Hepatocyte (in vitro differentiated cells): ENCODE results near the gene CELSR1. TPM values are rescaled to one million over a fixed set of nuclear protein-coding genes. Genes with fewer than 3 reads are reported as not detected.

Source experiments
- DNase-seq: peaks from one replicate; pipeline ENCODE4 v3.0.0-alpha.2; 2016; ENCODE audit warnings: low spot score
- H2AFZ ChIP-seq: fragments of 200-600 bp; sonication (generic); 2 replicates; pipeline ENCODE4 v1.6.0; 2016; ENCODE audit warnings: antibody characterized with exemption, mild to moderate bottlenecking
- H3K27ac ChIP-seq: fragments of 200-600 bp; sonication (generic); 2 replicates; pipeline ENCODE4 v1.5.1; 2016; ENCODE audit warnings: mild to moderate bottlenecking
- H3K27me3 ChIP-seq: fragments of 200-600 bp; sonication (generic); 2 replicates; pipeline ENCODE4 v1.6.1; 2016
- H3K36me3 ChIP-seq: fragments of 200-600 bp; sonication (generic); replicated peaks from 2 replicates; pipeline ENCODE4 v1.5.1; 2016; ENCODE audit warnings: low read depth; ENCODE audit not compliant: insufficient read depth
- H3K4me1 ChIP-seq: fragments of 200-600 bp; sonication (generic); 2 replicates; pipeline ENCODE4 v1.5.1; 2016; ENCODE audit warnings: mild to moderate bottlenecking, moderate library complexity; ENCODE audit not compliant: insufficient read depth
- H3K4me2 ChIP-seq: fragments of 200-600 bp; sonication (generic); 2 replicates; pipeline ENCODE4 v1.6.0; 2016
- H3K4me3 ChIP-seq: fragments of 200-600 bp; sonication (generic); 2 replicates; pipeline ENCODE4 v1.5.1; 2016; ENCODE audit warnings: mild to moderate bottlenecking
- H3K79me2 ChIP-seq: fragments of 200-600 bp; sonication (generic); 2 replicates; pipeline ENCODE4 v1.6.0; 2017; ENCODE audit warnings: mild to moderate bottlenecking
- H3K9me2 ChIP-seq: fragments of 200-600 bp; sonication (generic); replicated peaks from 2 replicates; pipeline ENCODE4 v1.6.0; 2017; ENCODE audit warnings: mild to moderate bottlenecking; ENCODE audit not compliant: insufficient read depth
- H3K9me3 ChIP-seq: fragments of 200-600 bp; sonication (generic); 2 replicates; pipeline ENCODE4 v1.5.1; 2016; ENCODE audit warnings: low read depth, mild to moderate bottlenecking
- H4K20me1 ChIP-seq: fragments of 200-600 bp; sonication (generic); 2 replicates; pipeline ENCODE4 v1.6.0; 2016; ENCODE audit warnings: mild to moderate bottlenecking; ENCODE audit not compliant: insufficient read depth, poor library complexity, severe bottlenecking
- CTCF ChIP-seq: fragments of 200-600 bp; sonication (generic); IDR thresholded peaks from 2 replicates; pipeline ENCODE4 v1.5.1; 2016; ENCODE audit warnings: antibody characterized with exemption, mild to moderate bottlenecking; ENCODE audit not compliant: poor library complexity
- EZH2 ChIP-seq: fragments of 200-600 bp; sonication (generic); IDR thresholded peaks from 2 replicates; pipeline ENCODE4 v1.6.1; 2016; ENCODE audit warnings: antibody characterized with exemption, mild to moderate bottlenecking, borderline replicate concordance
- EZH2phosphoT487 ChIP-seq: fragments of 200-600 bp; sonication (generic); IDR thresholded peaks from one replicate; pipeline ENCODE4 v1.6.1; 2018; ENCODE audit warnings: antibody characterized with exemption, mild to moderate bottlenecking, low read depth, moderate library complexity; ENCODE audit not compliant: unreplicated experiment, severe bottlenecking
- WGBS: methylation state at CpG from one replicate; pipeline ENCODE4 v1.1.6; 2016; ENCODE audit warnings: low lambda C conversion rate; ENCODE audit errors: missing lambda C conversion rate; 5-methylcytosine and 5-hydroxymethylcytosine counted together
- polyA plus RNA-seq: library from polyadenylated mRNA; unstranded; fragments of >200 nt; fragmentation: Nextera tagmentation; extraction: Ambion mirVana; gene quantifications from 2 replicates; pipeline ENCODE4 v1.2.1, GENCODE V29; 2016
- total RNA-seq: library from RNA; depleted of rRNA; stranded (reverse); fragments of >200 nt; gene quantifications from 2 replicates; pipeline ENCODE4 v1.2.3, GENCODE V29; 2014

Gene CELSR1
- total and polyA plus RNA-seq, 2 experiments from 2014 or later, result 3.0 to 8.7 TPM

DNA sequence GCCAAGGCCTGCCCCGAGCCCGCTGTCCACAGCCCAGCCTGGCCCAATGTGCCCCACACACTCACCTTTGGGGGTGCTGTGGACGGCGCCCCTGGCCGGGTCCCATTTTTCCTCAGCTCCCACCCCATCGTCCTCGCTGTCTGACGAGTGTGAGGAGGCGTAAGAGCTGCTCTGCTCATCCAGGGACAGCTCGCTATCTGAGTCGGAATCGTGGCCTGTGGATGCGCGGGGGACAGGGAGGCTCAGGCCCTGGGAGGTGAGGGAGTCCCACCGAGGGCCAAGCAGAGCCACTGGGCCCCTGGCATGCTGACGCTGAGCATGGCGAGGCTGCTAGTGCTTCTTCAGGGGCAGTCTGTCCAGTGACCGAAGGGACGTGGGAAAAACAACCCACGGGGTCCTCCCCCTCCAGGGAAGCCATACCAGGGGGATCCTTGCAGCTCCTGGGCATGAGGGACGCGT, 172.2 kb downstream of the CELSR1 start:
- Histone ChIP-seq H4K20me1 (no peaks in the 10 kb centered on the region), H3K9me3 (no peaks in the 10 kb centered on the region), H3K27me3 (no peaks in the 10 kb centered on the region), H3K79me2 (no peaks in the 10 kb centered on the region), H3K36me3 (no peaks in the 10 kb centered on the region), H3K4me1 (no peaks in the 10 kb centered on the region), H3K27ac (no peak overlapping the region), H3K4me2 (no peak overlapping the region), H3K4me3 (no peak overlapping the region), H2AFZ (no peak overlapping the region), H3K9me2 (no peaks in the 10 kb centered on the region)
- no peak for DNase-seq
- WGBS, result 94% methylated on average over 22 of the region's 22 CpGs
- no peak for TF ChIP-seq EZH2
- TF ChIP-seq CTCF, result no peak
- TF ChIP-seq EZH2phosphoT487, result no peak

GRCh38 chr22:46364341-46365165, 172.9 kb downstream of the CELSR1 start:
- Histone ChIP-seq H3K4me2 (no peak overlapping the region), H3K27me3 (no peaks in the 10 kb centered on the region), H3K4me1 (no peaks in the 10 kb centered on the region), H4K20me1 (no peaks in the 10 kb centered on the region), H2AFZ (no peak overlapping the region), H3K9me2 (no peaks in the 10 kb centered on the region), H3K4me3 (no peak overlapping the region), H3K79me2 (no peaks in the 10 kb centered on the region), H3K9me3 (no peaks in the 10 kb centered on the region), H3K36me3 (no peaks in the 10 kb centered on the region), H3K27ac (no peak overlapping the region)
- WGBS, result 90% methylated on average over 25 of the region's 26 CpGs
- TF ChIP-seq EZH2 (no peak), EZH2phosphoT487 (no peak), CTCF (no peak)
- no peak for DNase-seq

DNA sequence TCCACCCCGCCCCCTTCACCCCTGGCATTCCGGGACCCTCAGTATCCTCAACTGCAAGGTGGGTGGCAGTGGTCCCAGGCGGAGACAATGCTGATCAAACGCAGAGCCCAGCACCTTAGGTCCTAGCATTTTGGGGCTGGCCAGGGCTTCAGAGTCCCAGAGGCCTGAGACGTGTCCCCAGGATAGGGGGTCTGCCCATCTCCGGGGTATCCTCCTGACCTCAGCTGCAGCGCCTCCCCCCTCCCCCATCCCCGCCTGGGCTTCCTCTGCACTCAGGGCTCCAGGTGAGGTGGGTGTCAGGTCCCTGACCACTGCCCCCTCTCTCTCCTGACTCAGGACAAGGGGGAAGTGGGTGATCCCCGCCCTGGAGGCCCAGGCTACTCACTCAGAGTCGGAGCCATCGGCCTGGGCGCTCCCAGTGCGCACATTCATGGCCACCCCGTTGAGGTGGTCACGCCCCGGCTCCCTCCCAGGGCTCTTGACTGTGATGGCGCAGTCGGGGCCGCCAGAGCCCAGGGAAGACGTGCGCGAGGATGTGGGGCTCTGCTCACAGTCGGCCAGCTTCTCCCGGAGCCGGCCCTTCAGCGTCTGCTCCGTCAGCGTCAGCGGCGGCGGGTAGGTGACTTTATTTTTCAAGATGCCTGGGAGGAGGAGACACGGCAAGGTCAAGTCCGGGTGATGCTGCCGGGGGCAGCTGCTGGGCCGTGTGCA, 173.7 kb downstream of the CELSR1 start:
- no peaks in the 10 kb centered on the region for H3K36me3 ChIP-seq
- no peaks in the 10 kb centered on the region for H3K9me3 ChIP-seq
- no peaks in the 10 kb centered on the region for H3K79me2 ChIP-seq
- WGBS, result 97% methylated on average over 32 of the region's 35 CpGs
- H4K20me1 ChIP-seq, result no peaks in the 10 kb centered on the region
- H3K4me1 ChIP-seq, result no peaks in the 10 kb centered on the region
- no peaks in the 10 kb centered on the region for H3K9me2 ChIP-seq
- H3K27me3 ChIP-seq, result no peaks in the 10 kb centered on the region
- no peak overlapping the region for H2AFZ ChIP-seq
- H3K4me3 ChIP-seq, result no peak overlapping the region
- H3K27ac ChIP-seq, result no peak overlapping the region
- DNase-seq, result no peak
- TF ChIP-seq EZH2phosphoT487 (no peak), EZH2 (no peak), CTCF (no peak)
- H3K4me2 ChIP-seq, result no peak overlapping the region
